ENCODE measurements around the gene CRADD. TPM values are rescaled to one million over a fixed set of nuclear protein-coding genes. Genes with fewer than 3 reads are reported as not detected.

CRADD gene
- total and polyA plus RNA-seq, 8 donors: 8.4 to 21.4 (median 10.3) TPM

DNA sequence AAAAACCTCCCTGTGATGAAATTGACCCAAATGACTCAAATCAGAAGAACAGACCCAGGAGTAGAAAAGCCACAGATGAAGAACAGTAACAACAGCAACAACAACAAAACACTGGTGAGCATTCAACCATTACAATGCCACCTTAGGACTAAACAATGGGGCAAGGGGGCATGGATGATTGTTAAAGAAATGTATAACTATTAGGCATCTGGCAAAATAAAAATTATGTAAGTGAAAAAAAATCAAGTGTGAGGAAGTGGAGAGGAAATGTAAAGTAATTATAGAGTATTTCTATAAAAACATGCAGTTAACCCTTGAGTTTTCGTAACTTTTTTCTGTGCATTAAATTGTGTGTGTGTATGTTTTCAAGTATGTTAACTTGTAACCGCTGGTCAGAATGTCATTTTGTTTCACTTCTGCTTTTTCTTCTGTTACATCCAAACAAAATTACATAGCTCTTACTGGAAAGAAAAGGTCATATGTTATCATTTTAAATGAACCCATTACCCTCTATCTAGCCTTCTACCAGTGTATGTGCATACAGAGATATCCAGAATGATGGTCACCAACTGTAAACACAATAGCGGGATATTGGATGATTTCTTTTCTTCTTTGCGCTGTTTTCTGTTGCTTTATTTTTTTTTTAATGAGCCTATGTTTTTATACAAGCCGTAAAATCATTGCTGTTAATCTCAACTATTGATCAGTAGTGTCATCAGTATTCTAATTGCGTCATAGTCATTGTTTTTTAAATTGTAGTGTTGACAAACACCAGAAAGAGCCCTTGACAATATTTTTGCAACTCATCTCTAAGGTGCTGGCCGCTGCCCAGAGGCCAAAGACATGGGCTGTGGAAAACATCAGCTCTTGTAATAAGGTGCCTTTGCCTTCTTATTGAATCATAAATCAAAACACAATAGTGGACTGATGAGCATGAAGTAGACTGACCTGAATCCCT, 170.6 kb downstream of the CRADD start:
- TF ChIP-seq, protein P1, sequence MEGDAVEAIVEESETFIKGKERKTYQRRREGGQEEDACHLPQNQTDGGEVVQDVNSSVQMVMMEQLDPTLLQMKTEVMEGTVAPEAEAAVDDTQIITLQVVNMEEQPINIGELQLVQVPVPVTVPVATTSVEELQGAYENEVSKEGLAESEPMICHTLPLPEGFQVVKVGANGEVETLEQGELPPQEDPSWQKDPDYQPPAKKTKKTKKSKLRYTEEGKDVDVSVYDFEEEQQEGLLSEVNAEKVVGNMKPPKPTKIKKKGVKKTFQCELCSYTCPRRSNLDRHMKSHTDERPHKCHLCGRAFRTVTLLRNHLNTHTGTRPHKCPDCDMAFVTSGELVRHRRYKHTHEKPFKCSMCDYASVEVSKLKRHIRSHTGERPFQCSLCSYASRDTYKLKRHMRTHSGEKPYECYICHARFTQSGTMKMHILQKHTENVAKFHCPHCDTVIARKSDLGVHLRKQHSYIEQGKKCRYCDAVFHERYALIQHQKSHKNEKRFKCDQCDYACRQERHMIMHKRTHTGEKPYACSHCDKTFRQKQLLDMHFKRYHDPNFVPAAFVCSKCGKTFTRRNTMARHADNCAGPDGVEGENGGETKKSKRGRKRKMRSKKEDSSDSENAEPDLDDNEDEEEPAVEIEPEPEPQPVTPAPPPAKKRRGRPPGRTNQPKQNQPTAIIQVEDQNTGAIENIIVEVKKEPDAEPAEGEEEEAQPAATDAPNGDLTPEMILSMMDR (IDR thresholded peaks at IDR 0.05): no peak
- intact Hi-C loops (cut with DNase I): no loop called here
- Histone ChIP-seq H3K27ac (peak overlapping the region in 1 of 2 donors; percentile 94), H3K36me3 (no peaks in the 10 kb centered on the region), H3K4me1 (peaks cover 0 to 24% of the 10 kb centered on the region in 2 donors), H3K9me3 (no peaks in the 10 kb centered on the region), H3K27me3 (no peaks in the 10 kb centered on the region), H3K4me3 (no peak overlapping the region)
- ATAC-seq (peak; percentile 61), DNase-seq (no peak)

DNA sequence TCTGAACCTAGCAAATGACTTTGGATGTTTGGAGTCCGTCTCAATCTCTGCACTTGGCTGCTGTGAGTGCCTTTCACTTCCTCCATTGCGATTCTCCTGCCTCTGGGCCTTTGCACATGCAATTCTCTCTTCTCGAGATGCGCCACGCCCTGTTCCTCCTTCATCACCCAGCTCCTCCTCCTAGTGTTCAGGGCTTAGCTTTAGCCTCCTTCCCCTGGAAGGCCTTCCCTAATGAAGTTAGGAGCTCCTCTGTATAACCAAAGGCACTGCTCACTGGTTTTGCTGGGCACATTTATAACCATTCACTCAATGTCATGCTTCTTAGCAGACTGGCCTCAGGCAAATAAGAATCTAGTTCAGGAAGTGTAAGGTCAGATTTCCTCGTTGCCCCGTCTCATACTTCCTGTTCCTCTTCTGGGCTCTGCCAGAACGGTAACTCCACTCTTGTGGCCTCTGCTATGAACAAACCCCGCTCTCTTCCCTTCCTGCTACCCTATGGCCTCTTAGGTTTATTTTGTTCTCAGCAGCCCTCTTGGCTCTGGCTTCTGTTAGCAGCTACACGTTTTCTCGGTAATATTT, 171.4 kb downstream of the CRADD start:
- peaks cover 0 to 24% of the 10 kb centered on the region in 2 donors for H3K4me1 ChIP-seq
- TF ChIP-seq, protein P1 (IDR thresholded peaks at IDR 0.05): no peak
- DNase-seq (peak in 2 of 4 donors; percentile 66 to 74), ATAC-seq (peak; percentile 74)
- no peaks in the 10 kb centered on the region for H3K36me3 ChIP-seq
- no peaks in the 10 kb centered on the region for H3K9me3 ChIP-seq
- H3K4me3 ChIP-seq: no peak overlapping the region
- intact Hi-C loops (cut with DNase I): no loop called here
- H3K27me3 ChIP-seq: no peaks in the 10 kb centered on the region
- peak overlapping the region in 1 of 2 donors; percentile 94 for H3K27ac ChIP-seq

DNA sequence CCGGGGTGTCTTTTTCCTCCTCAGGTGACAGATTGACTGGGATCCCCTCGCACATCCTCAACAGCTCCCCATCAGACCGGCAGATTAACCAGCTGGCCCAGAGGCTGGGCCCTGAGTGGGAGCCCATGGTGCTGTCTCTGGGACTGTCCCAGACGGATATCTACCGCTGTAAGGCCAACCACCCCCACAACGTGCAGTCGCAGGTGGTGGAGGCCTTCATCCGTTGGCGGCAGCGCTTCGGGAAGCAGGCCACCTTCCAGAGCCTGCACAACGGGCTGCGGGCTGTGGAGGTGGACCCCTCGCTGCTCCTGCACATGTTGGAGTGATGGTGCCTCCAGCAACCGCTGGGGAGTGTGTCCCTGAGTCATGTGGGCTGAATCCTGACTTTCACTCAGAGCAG, 172.8 kb downstream of the CRADD start:
- H3K9me3 ChIP-seq: no peaks in the 10 kb centered on the region
- no peak overlapping the region for H3K4me3 ChIP-seq
- no peaks in the 10 kb centered on the region for H3K27me3 ChIP-seq
- no peak overlapping the region for H3K27ac ChIP-seq
- DNase-seq: peak in 1 of 4 donors; percentile 65
- TF ChIP-seq, protein P1 (IDR thresholded peaks at IDR 0.05): no peak
- ATAC-seq: no peak
- H3K36me3 ChIP-seq: no peaks in the 10 kb centered on the region
- intact Hi-C loops (cut with DNase I): no loop called here
- H3K4me1 ChIP-seq: peaks cover 0 to 24% of the 10 kb centered on the region in 2 donors

DNA sequence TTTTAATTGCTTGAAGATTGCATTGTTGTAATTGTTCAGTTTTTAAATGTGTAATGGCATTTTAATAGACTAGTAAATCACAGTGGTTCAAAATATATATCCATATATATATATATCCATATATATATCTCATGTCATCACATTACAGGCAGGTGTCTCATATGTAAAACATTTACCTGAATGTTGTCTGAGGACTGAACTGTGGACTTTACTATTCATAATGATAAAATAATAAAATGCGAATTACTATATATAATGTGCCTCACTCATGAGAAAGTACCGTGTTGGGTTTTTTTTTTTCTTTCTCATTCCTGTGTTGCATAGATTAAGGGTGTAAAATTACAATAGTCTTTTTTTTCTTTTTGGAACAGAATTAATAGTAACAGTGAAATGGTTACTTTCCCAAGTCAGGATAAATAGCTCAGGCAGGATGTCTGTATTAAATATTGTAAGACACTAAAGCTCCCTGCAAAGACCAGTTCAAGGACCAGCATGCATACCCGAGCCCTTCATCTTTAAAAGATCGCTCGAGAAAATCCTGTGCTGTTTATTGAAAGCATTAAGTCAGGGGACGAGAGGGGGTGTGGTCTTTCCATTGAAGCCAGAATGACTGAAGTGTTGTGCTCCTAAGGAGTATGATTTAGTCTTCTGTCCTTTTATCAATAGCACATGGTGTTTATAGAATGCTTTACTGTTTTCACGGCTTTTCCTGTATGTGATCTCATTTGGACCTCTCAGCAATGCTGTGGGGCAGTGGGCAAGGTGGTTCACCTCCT, 173.5 kb downstream of the CRADD start:
- intact Hi-C loops (cut with DNase I): no loop called here
- ATAC-seq (no peak), DNase-seq (no peak)
- no peaks in the 10 kb centered on the region for H3K27me3 ChIP-seq
- no peaks in the 10 kb centered on the region for H3K36me3 ChIP-seq
- H3K9me3 ChIP-seq: no peaks in the 10 kb centered on the region
- H3K4me3 ChIP-seq: no peak overlapping the region
- TF ChIP-seq, protein P1 (IDR thresholded peaks at IDR 0.05): no peak
- peaks cover 0 to 24% of the 10 kb centered on the region in 2 donors for H3K4me1 ChIP-seq
- no peak overlapping the region for H3K27ac ChIP-seq

Data from left lung (tissue), 10 donors.